ENCODE data around the gene YIPF7.

GRCh38 chr4:44660396-44660795 lies 9.0 kb upstream of the YIPF7 start:
- TF ChIP-seq CTCF (IDR thresholded peaks at IDR 0.05): no peak
- no peak for TF ChIP-seq POLR2AphosphoS5 (IDR thresholded peaks at IDR 0.05)
